H9 (cell line): ENCODE results near the gene STC2. TPM values are rescaled to one million over a fixed set of nuclear protein-coding genes. Genes with fewer than 3 reads are reported as not detected.

Experiments
- DNase-seq: peaks from one replicate; pipeline ENCODE4 v3.0.0-alpha.2; 2017
- H2AFZ ChIP-seq: one replicate; pipeline ENCODE4 v1.6.1; 2013; ENCODE audit warnings: mild to moderate bottlenecking, low read length, control low read depth, moderate library complexity
- H2AK5ac ChIP-seq: 2 replicates; pipeline ENCODE4 v1.6.1; 2013; ENCODE audit warnings: low read length, control low read depth, mixed read lengths; ENCODE audit not compliant: insufficient read length
- H2BK120ac ChIP-seq: one replicate; pipeline ENCODE4 v1.6.1; 2013; ENCODE audit warnings: low read depth, mild to moderate bottlenecking, low read length, control low read depth, inconsistent platforms; ENCODE audit not compliant: poor library complexity, severe bottlenecking
- H2BK12ac ChIP-seq: 2 replicates; pipeline ENCODE4 v1.6.1; 2013; ENCODE audit warnings: low read length, control low read depth, mixed read lengths, low read depth; ENCODE audit not compliant: insufficient read length
- H2BK15ac ChIP-seq: 2 replicates; pipeline ENCODE4 v1.6.1; 2013; ENCODE audit warnings: low read depth, low read length, control low read depth
- H2BK20ac ChIP-seq: one replicate; pipeline ENCODE4 v1.6.1; 2013; ENCODE audit warnings: low read depth, mild to moderate bottlenecking, low read length, control low read depth, inconsistent platforms; ENCODE audit not compliant: poor library complexity, severe bottlenecking
- H2BK5ac ChIP-seq: 2 replicates; pipeline ENCODE4 v1.6.1; 2013; ENCODE audit warnings: low read length, control low read depth, mixed read lengths; ENCODE audit not compliant: insufficient read length
- H3K14ac ChIP-seq: 2 replicates; pipeline ENCODE4 v1.6.1; 2013; ENCODE audit warnings: low read length, control low read depth; ENCODE audit not compliant: insufficient read depth
- H3K18ac ChIP-seq: 2 replicates; pipeline ENCODE4 v1.6.1; 2013; ENCODE audit warnings: low read depth, mild to moderate bottlenecking, mixed read lengths, low read length, control low read depth; ENCODE audit not compliant: insufficient read length
- H3K23ac ChIP-seq: 2 replicates; pipeline ENCODE4 v1.6.1; 2013; ENCODE audit warnings: low read length, control low read depth, mixed read lengths, low read depth; ENCODE audit not compliant: insufficient read length
- H3K23me2 ChIP-seq: 2 replicates; pipeline ENCODE4 v1.6.1; 2013; ENCODE audit warnings: low read depth, mild to moderate bottlenecking, mixed read lengths, low read length, control low read depth; ENCODE audit not compliant: insufficient read length, poor library complexity, severe bottlenecking
- H3K27ac ChIP-seq: 2 replicates; pipeline ENCODE4 v1.5.1; 2013; ENCODE audit warnings: low read length, control low read depth, mixed read lengths, low read depth; ENCODE audit not compliant: insufficient read length
- H3K27me3 ChIP-seq: 2 replicates; pipeline ENCODE4 v1.6.1; 2013; ENCODE audit warnings: low read length, control low read depth, inconsistent platforms; ENCODE audit not compliant: insufficient read depth
- H3K4ac ChIP-seq: 2 replicates; pipeline ENCODE4 v1.6.1; 2013; ENCODE audit warnings: low read depth, mild to moderate bottlenecking, control low read depth, inconsistent platforms, low read length, moderate library complexity
- H3K4me1 ChIP-seq: 2 replicates; pipeline ENCODE4 v1.6.1; 2013; ENCODE audit warnings: low read length, control low read depth, inconsistent platforms; ENCODE audit not compliant: insufficient read depth
- H3K4me2 ChIP-seq: 2 replicates; pipeline ENCODE4 v1.6.1; 2013; ENCODE audit warnings: low read length, control low read depth, mixed read lengths; ENCODE audit not compliant: insufficient read length, insufficient read depth
- H3K56ac ChIP-seq: 2 replicates; pipeline ENCODE4 v1.6.1; 2013; ENCODE audit warnings: low read depth, mild to moderate bottlenecking, mixed read lengths, low read length, control low read depth; ENCODE audit not compliant: insufficient read length
- H3K79me1 ChIP-seq: 2 replicates; pipeline ENCODE4 v1.6.1; 2013; ENCODE audit warnings: low read depth, mild to moderate bottlenecking, moderate library complexity, low read length, control low read depth, inconsistent platforms; ENCODE audit not compliant: insufficient read depth, poor library complexity, severe bottlenecking
- H3K79me2 ChIP-seq: 2 replicates; pipeline ENCODE4 v1.6.1; 2013; ENCODE audit warnings: low read length, control low read depth, inconsistent platforms; ENCODE audit not compliant: insufficient read depth
- H3K9ac ChIP-seq: 2 replicates; pipeline ENCODE4 v1.6.1; 2013; ENCODE audit warnings: low read length, control low read depth, mixed read lengths; ENCODE audit not compliant: insufficient read length; ENCODE audit errors: extremely low read depth
- H3K9me3 ChIP-seq: one replicate; pipeline ENCODE4 v1.6.1; 2013; ENCODE audit warnings: low read depth, low read length, inconsistent platforms; ENCODE audit not compliant: control insufficient read depth
- H3T11ph ChIP-seq: one replicate; pipeline ENCODE4 v1.6.1; 2013; ENCODE audit warnings: mild to moderate bottlenecking, low read length, control low read depth, inconsistent platforms
- H4K20me1 ChIP-seq: one replicate; pipeline ENCODE4 v1.6.1; 2013; ENCODE audit not compliant: control insufficient read depth, insufficient read length, insufficient read depth
- H4K5ac ChIP-seq: 2 replicates; pipeline ENCODE4 v1.6.1; 2013; ENCODE audit warnings: low read depth, mild to moderate bottlenecking, mixed read lengths, low read length, control low read depth; ENCODE audit not compliant: insufficient read length
- H4K8ac ChIP-seq: replicated peaks from 2 replicates; pipeline ENCODE4 v1.6.1; 2013; ENCODE audit warnings: low read length, control low read depth, mixed read lengths, low read depth; ENCODE audit not compliant: insufficient read length
- H4K91ac ChIP-seq: 2 replicates; pipeline ENCODE4 v1.6.1; 2013; ENCODE audit warnings: low read depth, mild to moderate bottlenecking, moderate library complexity, mixed read lengths, low read length, control low read depth; ENCODE audit not compliant: insufficient read length
- H3K27ac Mint-ChIP-seq, 3 experiments: 2 replicates in 2 of 3; 3 replicates in 1 of 3; pipeline ENCODE4 v1.8.0; 2020 to 2021; ENCODE audit warnings: mixed read lengths in 3 of 3, mild to moderate bottlenecking in 1 of 3, moderate library complexity in 1 of 3
- H3K27me3 Mint-ChIP-seq: 2 replicates; pipeline ENCODE4 v1.8.0; 2021; ENCODE audit warnings: low read depth, mild to moderate bottlenecking, moderate library complexity, mixed read lengths
- H3K36me3 Mint-ChIP-seq, 3 experiments: 2 replicates in 2 of 3; 3 replicates in 1 of 3; pipeline ENCODE4 v1.8.0; 2020 to 2021; ENCODE audit warnings: low read depth in 3 of 3, mixed read lengths in 3 of 3; ENCODE audit not compliant: insufficient read depth in 1 of 3
- H3K4me1 Mint-ChIP-seq, 2 experiments: 2 replicates each; pipeline ENCODE4 v1.8.0; 2020; ENCODE audit warnings: mixed read lengths in 2 of 2
- H3K4me3 Mint-ChIP-seq, 2 experiments: 2 replicates in 1 of 2; 3 replicates in 1 of 2; pipeline ENCODE4 v1.8.0; 2020 to 2021; ENCODE audit warnings: mild to moderate bottlenecking in 2 of 2, mixed read lengths in 2 of 2, moderate library complexity in 1 of 2
- H3K9me3 Mint-ChIP-seq, 2 experiments: 2 replicates in 1 of 2; 3 replicates in 1 of 2; pipeline ENCODE4 v1.8.0; 2020; ENCODE audit warnings: mild to moderate bottlenecking in 2 of 2, mixed read lengths in 2 of 2, moderate library complexity in 1 of 2
- CTCF ChIP-seq: fragments of 200-600 bp; sonication (generic); conservative IDR thresholded peaks from 3 replicates; pipeline ENCODE4 v1.8.0; 2021; ENCODE audit warnings: antibody characterized with exemption, mild to moderate bottlenecking
- WGBS: extraction: QIAGEN DNeasy Blood & Tissue Kit; methylation state at CpG from one replicate; pipeline ENCODE4 v1.1.7; 2013; ENCODE audit warnings: missing lambda C conversion rate, low lambda C conversion rate, mixed read lengths; ENCODE audit not compliant: insufficient read length; ENCODE audit errors: extremely low coverage; 5-methylcytosine and 5-hydroxymethylcytosine counted together
- total RNA-seq: library from RNA; stranded (reverse); gene quantifications from 2 replicates; pipeline ENCODE4 v1.2.1, GENCODE V29; 2021

Gene STC2
- total RNA-seq, 1 experiment from 2014 or later = 77.7 TPM

GRCh38 chr5:173331287-173331686 lies 3.1 kb upstream of the STC2 start:
- Histone ChIP-seq H3K79me2 (peaks cover 8% of the 10 kb centered on the region; the same call in 1 of the 2 replicates), H2BK120ac (no peak overlapping the region), H3K23me2 (peaks cover 22% of the 10 kb centered on the region), H3K27ac (no peak overlapping the region), H3K79me1 (no peaks in the 10 kb centered on the region), H2BK12ac (no peak overlapping the region), H3K14ac (no peak overlapping the region), H3K4ac (no peak overlapping the region; the same call in 1 of the 2 replicates), H2BK20ac (no peak overlapping the region), H3K27me3 (no peaks in the 10 kb centered on the region; the same call in 1 of the 2 replicates), H2AK5ac (no peak overlapping the region), H3T11ph (no peak overlapping the region), H3K9ac (no peak overlapping the region), H4K91ac (no peak overlapping the region), H3K18ac (no peak overlapping the region), H4K20me1 (no peaks in the 10 kb centered on the region), H2BK15ac (no peak overlapping the region), H2AFZ (no peak overlapping the region), H4K8ac (no peak overlapping the region), H3K4me2 (no peak overlapping the region), H3K23ac (no peak overlapping the region), H3K4me1 (no peaks in the 10 kb centered on the region), H3K56ac (no peak overlapping the region), H4K5ac (no peak overlapping the region), H3K9me3 (no peaks in the 10 kb centered on the region), H2BK5ac (no peak overlapping the region)
- TF ChIP-seq CTCF = no peak
- peaks cover 0 to 4% of the 10 kb centered on the region in 2 experiments; a peak in 2 of 5 replicates for H3K9me3 Mint-ChIP-seq
- peaks cover 30 to 35% of the 10 kb centered on the region in 2 experiments for H3K4me1 Mint-ChIP-seq
- peak overlapping the region in 1 of 2 experiments; percentile 37; a peak in 1 of 5 replicates for H3K4me3 Mint-ChIP-seq
- peaks cover 9 to 13% (median 12%) of the 10 kb centered on the region in 3 experiments; a peak in 6 of 7 replicates for H3K36me3 Mint-ChIP-seq
- no peak for DNase-seq
- no peak overlapping the region for H3K27ac Mint-ChIP-seq
- WGBS = no CpG with 5 or more reads among the region's 4 CpGs
- H3K27me3 Mint-ChIP-seq = peaks cover 23% of the 10 kb centered on the region
